Measurements from ENCODE around the gene ROR1. TPM values are rescaled to one million over a fixed set of nuclear protein-coding genes. Genes with fewer than 3 reads are reported as not detected.

The ROR1 gene
- total and polyA plus RNA-seq, 2 of the 13 experiments (the other 11 are each of a cell fraction or from before 2014, with no cell fraction given) = 0.58 to 2.3 TPM

GRCh38 chr1:63753591-63753990 is 20.2 kb upstream of the ROR1 start:
- H3K9me3 ChIP-seq (ENCODE audit: low read length) = no peaks in the 10 kb centered on the region
- H3K4me1 ChIP-seq (ENCODE audit: insufficient read depth, low read length) = no peaks in the 10 kb centered on the region
- H3K36me3 ChIP-seq (replicated peaks in 1 of 2; ENCODE audit: control insufficient read depth in 1 of 2, insufficient read depth in 2 of 2, low read length in 2 of 2) = no peaks in the 10 kb centered on the region
- H2AFZ ChIP-seq (ENCODE audit: low read length) = no peak overlapping the region
- H3K27ac ChIP-seq (ENCODE audit: extremely low read length, insufficient read depth, low read length) = no peak overlapping the region
- WGBS (ENCODE audit: low lambda C conversion rate) = 13% methylated on average over 6 of the region's 6 CpGs
- H3K4me2 ChIP-seq (ENCODE audit: low read depth, low read length) = no peak overlapping the region
- H3K4me3 ChIP-seq (replicated peaks in 1 of 3; ENCODE audit: insufficient read depth in 1 of 3, low read depth in 2 of 3, low read length in 3 of 3) = no peak overlapping the region
- DNase-seq (ENCODE audit: low spot score) = no peak
- CTCF ChIA-PET (ENCODE audit: low intra/inter-chr PET ratio, low total read pairs) = no interaction called here
- no peaks in the 10 kb centered on the region for H3K79me2 ChIP-seq (ENCODE audit: insufficient read depth, low read length)
- no peak for ATAC-seq
- no peak for FAIRE-seq
- intact Hi-C loops (cut with micrococcal nuclease; ENCODE audit: unreplicated experiment) (no loop called here), in situ Hi-C loops (cut with HindIII; ENCODE audit: extremely low pct_ligation_motif_present, low pct_unique_long_range_greater_than_20kb) (no loop called here)
- no peaks in the 10 kb centered on the region for H3K27me3 ChIP-seq (ENCODE audit: control insufficient read depth in 1 of 2, insufficient read depth in 2 of 2, low read length in 2 of 2)
- no peak for TF ChIP-seq FOXO4 (CRISPR knock-in tag; conservative IDR thresholded peaks at IDR 0.05)
- POLR2A ChIA-PET = no interaction called here
- H4K20me1 ChIP-seq (ENCODE audit: insufficient read depth, low read length) = no peaks in the 10 kb centered on the region
- H3K9ac ChIP-seq (ENCODE audit: insufficient read depth, low read depth, low read length) = no peak overlapping the region
- no TSS peak for BruUV-seq (replicated peaks)

GRCh38 chr1:63756839-63757238 is 17.0 kb upstream of the ROR1 start:
- ChIA-PET CTCF (ENCODE audit: low intra/inter-chr PET ratio, low total read pairs) (no interaction called here), POLR2A (no interaction called here)
- FAIRE-seq = no peak

More at GRCh38 chr1:63756839-63757238, 17.0 kb upstream of the ROR1 start:
- Histone ChIP-seq H3K36me3 (replicated peaks in 1 of 2; ENCODE audit: control insufficient read depth in 1 of 2, insufficient read depth in 2 of 2, low read length in 2 of 2) (no peaks in the 10 kb centered on the region), H4K20me1 (ENCODE audit: insufficient read depth, low read length) (no peaks in the 10 kb centered on the region), H3K4me1 (ENCODE audit: insufficient read depth, low read length) (no peaks in the 10 kb centered on the region), H3K27me3 (ENCODE audit: control insufficient read depth in 1 of 2, insufficient read depth in 2 of 2, low read length in 2 of 2) (0 out of 5 replicates have a peak, but pooled peaks cover 0 to 3% of the 10 kb centered on the region in 2 experiments), H3K9me3 (ENCODE audit: low read length) (no peaks in the 10 kb centered on the region), H2AFZ (ENCODE audit: low read length) (no peak overlapping the region), H3K9ac (ENCODE audit: insufficient read depth, low read depth, low read length) (no peak overlapping the region), H3K4me3 (replicated peaks in 1 of 3; ENCODE audit: insufficient read depth in 1 of 3, low read depth in 2 of 3, low read length in 3 of 3) (no peak overlapping the region), H3K27ac (ENCODE audit: extremely low read length, insufficient read depth, low read length) (no peak overlapping the region), H3K4me2 (ENCODE audit: low read depth, low read length) (no peak overlapping the region), H3K79me2 (ENCODE audit: insufficient read depth, low read length) (no peaks in the 10 kb centered on the region)
- intact Hi-C loops (cut with micrococcal nuclease; ENCODE audit: unreplicated experiment) (no loop called here), in situ Hi-C loops (cut with HindIII; ENCODE audit: extremely low pct_ligation_motif_present, low pct_unique_long_range_greater_than_20kb) (no loop called here)
- ATAC-seq (no peak), DNase-seq (ENCODE audit: low spot score) (no peak)
- no peak for TF ChIP-seq THYN1 (CRISPR knock-in tag; IDR thresholded peaks at IDR 0.05; ENCODE audit: borderline replicate concordance, low read depth)
- TF ChIP-seq EHMT2 (IDR thresholded peaks at IDR 0.05; ENCODE audit: borderline replicate concordance, low read depth, low read length) = no peak
- TF ChIP-seq SIX4 (CRISPR knock-in tag; IDR thresholded peaks at IDR 0.05) = no peak
- TF ChIP-seq ZSCAN31 (CRISPR knock-in tag; IDR thresholded peaks at IDR 0.05; ENCODE audit: low read depth) = no peak
- no peak for TF ChIP-seq ZBTB25 (CRISPR knock-in tag; IDR thresholded peaks at IDR 0.05)
- no peak for TF ChIP-seq CBX5 (CRISPR knock-in tag; IDR thresholded peaks at IDR 0.05; ENCODE audit: borderline replicate concordance)
- TF ChIP-seq IKZF1 (IDR thresholded peaks at IDR 0.05) = no peak
- TF ChIP-seq ASH2L (IDR thresholded peaks at IDR 0.05; ENCODE audit: insufficient read length, low read depth, low read length) = no peak
- TF ChIP-seq SNAPC5 (CRISPR knock-in tag; IDR thresholded peaks at IDR 0.05; ENCODE audit: borderline replicate concordance) = no peak
- TF ChIP-seq MEF2D (CRISPR knock-in tag; IDR thresholded peaks at IDR 0.05) = no peak
- TF ChIP-seq ZNF580 (CRISPR knock-in tag; IDR thresholded peaks at IDR 0.05; ENCODE audit: borderline replicate concordance, low read depth) = no peak
- BruUV-seq (replicated peaks) = no TSS peak

Data from HepG2 (cell line).